Mucosa of descending colon (tissue), 3 donors: ENCODE measurements around the gene TPRA1. TPM values are rescaled to one million over a fixed set of nuclear protein-coding genes. Genes with fewer than 3 reads are reported as not detected.

Source experiments
- ATAC-seq: fragments of 200-7000 bp; cut with Tn5 transposase; one replicate; pipeline ENCODE4 v1.9.1; 2020; ENCODE audit warnings: mild to moderate bottlenecking, moderate library complexity
- DNase-seq, 3 donors: peaks; one replicate each; pipeline ENCODE4 v3.0.0-alpha.2; 2020
- H3K36me3 ChIP-seq: fragments of 200-600 bp; one replicate; pipeline ENCODE4 v1.8.0; 2021; ENCODE audit warnings: low read depth, mild to moderate bottlenecking
- H3K4me1 ChIP-seq: fragments of 200-600 bp; one replicate; pipeline ENCODE4 v1.8.0; 2021; ENCODE audit warnings: low read depth, mild to moderate bottlenecking
- H3K4me3 ChIP-seq: fragments of 200-600 bp; one replicate; pipeline ENCODE4 v1.8.0; 2021; ENCODE audit warnings: mild to moderate bottlenecking
- H3K9me3 ChIP-seq: fragments of 200-600 bp; one replicate; pipeline ENCODE4 v1.8.0; 2021; ENCODE audit warnings: mild to moderate bottlenecking
- intact Hi-C, 2 donors: fragments of 100-400 bp; cut with DNase I in 1 of 2; cut with micrococcal nuclease in 1 of 2; formaldehyde crosslinking; loops; one replicate each; pipeline versions ENCODE4 v1.11.0 to v1.11.1; 2022; cut with DNase I, micrococcal nuclease
- total RNA-seq, 3 donors: library from RNA; stranded (reverse); fragmentation: NEBNext Ultra II Directional in 2 of 3; extraction: Animal tissue kit (Norgen Biotek cat#: 25700) in 2 of 3; gene quantifications; one replicate each; pipeline versions ENCODE4 v1.2.1 to v1.2.4, GENCODE V29; 2021 to 2023
- TF ChIP-seq, protein P1 (sequence below): fragments of 200-600 bp; IDR thresholded peaks from one replicate; pipeline ENCODE4 v1.8.0; 2022; ENCODE audit warnings: antibody characterized with exemption, mild to moderate bottlenecking
- donor health status: DM: no; HTN: no; CAD: no; lungs with moderate emphysema.
- donor health status: DM: no; HTN: no; CAD: no.
- donor health status: DM: no; HTN: yes; CAD: no.

The TPRA1 gene
- total RNA-seq, 3 donors from 2014 or later: 24.2 to 37.0 (median 29.3) TPM

DNA sequence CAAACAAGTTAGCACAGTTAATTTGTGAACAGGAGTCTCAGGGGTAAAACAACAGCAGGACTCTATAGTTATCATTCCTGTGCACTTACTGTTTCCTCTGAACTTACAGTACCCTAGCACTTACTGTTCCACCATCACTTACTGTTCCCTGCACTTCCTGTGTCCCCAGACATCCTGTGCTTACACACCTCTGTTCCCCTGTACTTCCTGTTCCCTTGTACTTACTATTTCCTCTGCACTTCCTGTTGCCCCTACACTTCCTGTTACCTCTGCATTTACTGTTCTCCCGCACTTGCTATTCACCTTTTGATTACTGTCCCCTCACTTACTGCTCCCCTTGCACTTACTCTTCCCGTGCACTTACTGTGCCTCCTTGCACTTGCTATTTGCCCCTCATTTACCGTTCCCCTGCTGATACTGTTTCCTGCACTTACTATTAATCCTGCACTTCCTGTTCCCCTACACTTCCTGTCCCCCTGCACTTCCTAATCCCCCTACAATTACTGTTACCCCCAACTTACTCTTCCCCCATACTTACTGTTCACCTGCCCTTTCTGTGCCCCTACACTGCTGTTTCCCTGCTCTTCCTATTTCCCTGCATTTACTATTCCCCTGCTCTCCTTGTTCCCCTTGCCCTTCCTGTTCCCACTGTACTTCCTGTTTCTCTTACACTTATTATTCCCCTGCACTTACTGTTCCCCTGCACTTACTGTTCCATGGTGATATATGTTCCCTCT, 30.3 kb downstream of the TPRA1 start:
- H3K9me3 ChIP-seq: no peaks in the 10 kb centered on the region
- TF ChIP-seq, protein P1, sequence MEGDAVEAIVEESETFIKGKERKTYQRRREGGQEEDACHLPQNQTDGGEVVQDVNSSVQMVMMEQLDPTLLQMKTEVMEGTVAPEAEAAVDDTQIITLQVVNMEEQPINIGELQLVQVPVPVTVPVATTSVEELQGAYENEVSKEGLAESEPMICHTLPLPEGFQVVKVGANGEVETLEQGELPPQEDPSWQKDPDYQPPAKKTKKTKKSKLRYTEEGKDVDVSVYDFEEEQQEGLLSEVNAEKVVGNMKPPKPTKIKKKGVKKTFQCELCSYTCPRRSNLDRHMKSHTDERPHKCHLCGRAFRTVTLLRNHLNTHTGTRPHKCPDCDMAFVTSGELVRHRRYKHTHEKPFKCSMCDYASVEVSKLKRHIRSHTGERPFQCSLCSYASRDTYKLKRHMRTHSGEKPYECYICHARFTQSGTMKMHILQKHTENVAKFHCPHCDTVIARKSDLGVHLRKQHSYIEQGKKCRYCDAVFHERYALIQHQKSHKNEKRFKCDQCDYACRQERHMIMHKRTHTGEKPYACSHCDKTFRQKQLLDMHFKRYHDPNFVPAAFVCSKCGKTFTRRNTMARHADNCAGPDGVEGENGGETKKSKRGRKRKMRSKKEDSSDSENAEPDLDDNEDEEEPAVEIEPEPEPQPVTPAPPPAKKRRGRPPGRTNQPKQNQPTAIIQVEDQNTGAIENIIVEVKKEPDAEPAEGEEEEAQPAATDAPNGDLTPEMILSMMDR: no peak
- ATAC-seq (no peak), DNase-seq (no peak)
- intact Hi-C loops: no loop called here
- H3K4me3 ChIP-seq: no peak overlapping the region
- no peaks in the 10 kb centered on the region for H3K36me3 ChIP-seq
- no peaks in the 10 kb centered on the region for H3K4me1 ChIP-seq

DNA sequence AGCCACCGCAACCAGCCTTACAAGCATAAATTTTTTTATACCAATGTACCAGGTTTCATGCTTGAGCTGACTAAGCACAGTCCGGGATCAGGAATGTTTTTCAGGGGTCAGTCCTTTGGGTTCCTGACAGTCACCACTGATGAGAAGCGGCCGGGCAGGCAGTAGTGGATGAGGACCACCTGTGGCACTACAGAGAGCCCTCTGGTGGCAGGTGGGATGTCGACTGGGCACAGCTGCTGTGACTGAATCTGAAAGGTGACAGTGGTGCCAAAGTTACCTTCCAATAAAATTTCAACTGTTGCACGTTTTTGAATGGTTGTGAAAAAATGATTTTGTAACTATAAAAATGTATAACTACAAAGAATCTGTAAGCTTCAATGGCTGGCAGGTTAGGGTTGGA, 34.0 kb downstream of the TPRA1 start:
- Histone ChIP-seq H3K36me3 (no peaks in the 10 kb centered on the region), H3K4me3 (no peak overlapping the region), H3K9me3 (no peaks in the 10 kb centered on the region), H3K4me1 (peaks cover 4% of the 10 kb centered on the region)
- intact Hi-C loops: no loop called here
- DNase-seq (no peak), ATAC-seq (no peak)
- TF ChIP-seq, protein P1: no peak

DNA sequence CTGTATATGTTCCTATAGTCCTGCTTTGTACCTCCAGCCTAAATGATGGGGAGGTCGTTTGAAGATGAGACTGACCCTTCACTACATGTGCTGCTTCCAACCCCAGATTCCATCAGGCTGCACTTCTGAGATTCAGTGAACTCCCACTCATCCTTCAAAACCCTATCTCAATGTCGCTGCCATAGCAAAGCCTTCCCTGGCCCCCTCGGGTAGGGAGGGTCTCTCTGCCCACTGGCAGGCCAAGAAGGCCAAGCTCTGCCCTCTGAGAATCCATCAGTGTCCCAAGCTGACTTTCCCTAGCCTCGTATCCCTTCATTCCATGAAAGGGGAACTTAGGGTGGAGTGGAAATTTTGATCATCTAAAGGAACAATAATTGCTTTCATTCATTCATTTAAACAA, 35.4 kb downstream of the TPRA1 start:
- H3K4me1 ChIP-seq: peaks cover 4% of the 10 kb centered on the region
- TF ChIP-seq, protein P1: no peak
- H3K36me3 ChIP-seq: no peaks in the 10 kb centered on the region
- H3K9me3 ChIP-seq: no peaks in the 10 kb centered on the region
- intact Hi-C loops: no loop called here
- DNase-seq: no peak
- H3K4me3 ChIP-seq: no peak overlapping the region
- ATAC-seq: no peak

DNA sequence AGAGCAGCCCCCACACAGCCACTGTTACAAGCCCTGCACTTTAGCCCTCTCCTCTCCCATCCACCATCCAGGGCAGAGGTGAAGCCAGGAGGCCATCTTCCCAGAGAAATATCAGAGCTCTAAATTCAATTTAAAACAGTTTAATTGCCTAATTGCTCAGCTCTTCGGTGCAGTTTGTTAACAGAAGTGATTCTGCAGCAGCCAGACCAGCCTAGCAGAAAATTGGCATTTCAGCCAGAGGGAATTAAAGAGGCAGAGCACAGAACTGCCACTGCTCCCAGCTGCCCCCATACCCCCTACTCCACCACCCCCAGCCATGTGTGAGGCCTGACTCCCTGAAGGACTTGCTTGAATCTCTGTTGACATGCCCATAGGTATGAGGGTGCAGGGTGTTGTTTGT, 38.5 kb downstream of the TPRA1 start:
- intact Hi-C loops: loop anchor here in 1 of 2 donors (5.0 kb wide), 1 partner anchor 875 kb away; no protein-coding TSS in a partner anchor
- Histone ChIP-seq H3K9me3 (no peaks in the 10 kb centered on the region), H3K4me1 (peaks cover 7% of the 10 kb centered on the region), H3K4me3 (no peak overlapping the region), H3K36me3 (no peaks in the 10 kb centered on the region)
- DNase-seq (no peak), ATAC-seq (no peak)
- TF ChIP-seq, protein P1: no peak

DNA sequence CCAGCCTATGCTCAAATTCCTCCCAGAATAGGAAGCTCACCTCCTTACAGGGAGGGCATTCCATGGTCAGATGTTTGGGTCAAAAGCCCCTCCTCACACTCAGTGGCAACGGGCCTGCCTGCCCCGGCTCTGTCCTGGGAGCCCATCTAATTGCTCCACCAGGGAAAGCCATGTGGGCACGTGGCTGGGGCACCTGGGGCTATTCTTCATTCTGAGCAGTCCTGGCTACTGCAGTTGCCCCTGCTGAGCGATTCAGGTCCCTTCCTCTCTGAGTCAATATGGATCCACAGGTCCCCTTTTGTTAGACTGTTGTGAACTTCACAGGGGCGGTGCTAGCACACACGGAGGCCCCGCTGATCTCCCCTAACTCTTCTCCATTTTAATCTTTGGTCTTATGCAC, 39.4 kb downstream of the TPRA1 start:
- H3K9me3 ChIP-seq: no peaks in the 10 kb centered on the region
- H3K4me1 ChIP-seq: peaks cover 7% of the 10 kb centered on the region
- no peak for ATAC-seq
- DNase-seq: no peak
- intact Hi-C loops: loop anchor here in 1 of 2 donors (5.0 kb wide), 1 partner anchor 874 kb away; no protein-coding TSS in a partner anchor
- TF ChIP-seq, protein P1: no peak
- no peaks in the 10 kb centered on the region for H3K36me3 ChIP-seq
- no peak overlapping the region for H3K4me3 ChIP-seq
